Muscle layer of duodenum (tissue), 2 donors: ENCODE data around the gene SLC25A21.
A peak's percentile ranks its signal among the peaks of the same experiment; 100 is the strongest.

Experiments used
- H3K27ac ChIP-seq: one replicate; pipeline ENCODE4 v1.7.0; 2013; ENCODE audit warnings: mild to moderate bottlenecking, low read length
- H3K27me3 ChIP-seq: one replicate; pipeline ENCODE4 v1.7.0; 2013; ENCODE audit warnings: low read depth, mild to moderate bottlenecking, control low read depth, low read length
- H3K36me3 ChIP-seq, 2 donors: one replicate each; pipeline ENCODE4 v1.7.0; 2013; ENCODE audit warnings: low read length in 2 of 2, control low read depth in 1 of 2, mild to moderate bottlenecking in 1 of 2; ENCODE audit not compliant: insufficient read depth in 2 of 2, control insufficient read depth in 1 of 2
- H3K4me1 ChIP-seq, 2 donors: one replicate each; pipeline ENCODE4 v1.7.0; 2013; ENCODE audit warnings: low read length in 2 of 2, mild to moderate bottlenecking in 2 of 2, control low read depth in 1 of 2, moderate library complexity in 1 of 2; ENCODE audit not compliant: insufficient read depth in 2 of 2, control insufficient read depth in 1 of 2
- H3K4me3 ChIP-seq, 2 donors: one replicate each; pipeline ENCODE4 v1.7.0; 2013; ENCODE audit warnings: low read length in 2 of 2, low read depth in 1 of 2, mild to moderate bottlenecking in 1 of 2
- H3K9me3 ChIP-seq, 2 donors: one replicate each; pipeline ENCODE4 v1.7.0; 2013; ENCODE audit warnings: low read length in 2 of 2, control low read depth in 1 of 2, mild to moderate bottlenecking in 1 of 2; ENCODE audit not compliant: control insufficient read depth in 1 of 2
- donor health status: healthy.

SLC25A21 gene

GRCh38 chr14:36646664-36647416 lies 525.6 kb downstream of the SLC25A21 start:
- Histone ChIP-seq H3K36me3 (no peaks in the 10 kb centered on the region), H3K27me3 (peaks cover 57% of the 10 kb centered on the region), H3K9me3 (no peaks in the 10 kb centered on the region), H3K4me1 (peaks cover 4 to 21% of the 10 kb centered on the region in 2 donors), H3K27ac (no peak overlapping the region), H3K4me3 (peak overlapping the region in 1 of 2 donors; percentile 65)

- no peaks in the 10 kb centered on the region for H3K4me1 ChIP-seq
Measured at GRCh38 chr14:36633580-36633979, 538.8 kb downstream of the SLC25A21 start.

More at GRCh38 chr14:36633580-36633979, 538.8 kb downstream of the SLC25A21 start:
- H3K27ac ChIP-seq: no peak overlapping the region
- H3K4me3 ChIP-seq: no peak overlapping the region
- H3K27me3 ChIP-seq: no peaks in the 10 kb centered on the region
- H3K9me3 ChIP-seq: no peaks in the 10 kb centered on the region
- no peaks in the 10 kb centered on the region for H3K36me3 ChIP-seq
